SK-N-SH (cell line): ENCODE measurements around the gene GDA. TPM values are rescaled to one million over a fixed set of nuclear protein-coding genes. Genes with fewer than 3 reads are reported as not detected.

Source experiments
- CTCF ChIA-PET: fragments of 300-600, 350-600 bp; formaldehyde crosslinking; extraction: SDS; loops from one replicate; lab custom pipeline; 2021; lab: Yijun Ruan, JAX
- POLR2A ChIA-PET: fragments of 350-600 bp; sonication (Branson Sonifier 250); formaldehyde crosslinking; extraction: SDS; loops from one replicate; lab custom pipeline; 2020; ENCODE audit warnings: antibody characterized with exemption, inconsistent platforms; lab: Yijun Ruan, JAX
- DNase-seq: peaks from one replicate; pipeline ENCODE4 v3.0.0; 2012
- H2AFZ ChIP-seq: fragments of 200-600 bp; sonication (generic); 2 replicates; pipeline ENCODE4 v1.8.1; 2016; ENCODE audit warnings: antibody characterized with exemption, mild to moderate bottlenecking, low read depth
- H3F3A ChIP-seq: fragments of 200-600 bp; sonication (generic); replicated peaks from 2 replicates; pipeline ENCODE3; 2016; ENCODE audit warnings: antibody characterized with exemption, mild to moderate bottlenecking; ENCODE audit not compliant: insufficient read depth
- H3K27ac ChIP-seq, 2 experiments: fragments of 200-500 bp in 1 of 2; fragments of 200-600 bp in 1 of 2; sonication (Bioruptor generic) in 1 of 2; sonication (generic), shearing (Covaris generic) in 1 of 2; 2 replicates each; pipeline versions ENCODE4 v1.5.1 to v1.6.1; 2014 to 2016; ENCODE audit warnings: low read depth in 2 of 2, inconsistent platforms in 1 of 2, low read length in 1 of 2, mild to moderate bottlenecking in 1 of 2, mixed read lengths in 1 of 2
- H3K27me3 ChIP-seq: fragments of 200-600 bp; sonication (generic), shearing (Covaris generic); 2 replicates; pipeline ENCODE4 v1.6.1; 2016; ENCODE audit warnings: mixed run types; ENCODE audit not compliant: insufficient read depth
- H3K36me3 ChIP-seq, 2 experiments: fragments of 200-500 bp in 1 of 2; fragments of 200-600 bp in 1 of 2; sonication (Bioruptor generic) in 1 of 2; sonication (generic) in 1 of 2; replicated peaks in 1 of 2; 2 replicates each; pipeline versions ENCODE3 to v1.5.1; 2014 to 2016; ENCODE audit warnings: low read length in 1 of 2, mild to moderate bottlenecking in 1 of 2; ENCODE audit not compliant: insufficient read depth in 2 of 2, control insufficient read depth in 1 of 2
- H3K4me1 ChIP-seq, 2 experiments: fragments of 200-500 bp in 1 of 2; fragments of 200-600 bp in 1 of 2; sonication (Bioruptor generic) in 1 of 2; sonication (generic), shearing (Covaris generic) in 1 of 2; 2 replicates each; pipeline versions ENCODE4 v1.5.1 to v1.6.1; 2014 to 2016; ENCODE audit warnings: low read depth in 1 of 2, low read length in 1 of 2, mixed run types in 1 of 2; ENCODE audit not compliant: insufficient read depth in 2 of 2, control insufficient read depth in 1 of 2
- H3K4me2 ChIP-seq: fragments of 200-600 bp; sonication (generic), shearing (Covaris generic); 2 replicates; pipeline ENCODE4 v1.6.1; 2017; ENCODE audit warnings: mixed run types
- H3K4me3 ChIP-seq, 2 experiments: fragments of 200-500 bp in 1 of 2; fragments of 200-600 bp in 1 of 2; sonication (Bioruptor generic) in 1 of 2; sonication (generic), shearing (Covaris generic) in 1 of 2; 2 replicates each; pipeline versions ENCODE4 v1.5.1 to v1.8.1; 2014 to 2016; ENCODE audit warnings: low read depth in 2 of 2, inconsistent platforms in 1 of 2, low read length in 1 of 2, mild to moderate bottlenecking in 1 of 2, mixed read lengths in 1 of 2, moderate library complexity in 1 of 2
- H3K79me2 ChIP-seq: fragments of 200-600 bp; sonication (generic); 2 replicates; pipeline ENCODE4 v1.8.1; 2017; ENCODE audit warnings: mild to moderate bottlenecking; ENCODE audit not compliant: insufficient read depth
- H3K9ac ChIP-seq: fragments of 200-600 bp; sonication (generic); 2 replicates; pipeline ENCODE4 v1.6.1; 2017; ENCODE audit warnings: mixed run types
- H3K9me2 ChIP-seq: fragments of 200-600 bp; sonication (generic); 2 replicates; pipeline ENCODE4 v1.6.1; 2017; ENCODE audit warnings: mixed run types
- H3K9me3 ChIP-seq: fragments of 200-600 bp; sonication (generic); 2 replicates; pipeline ENCODE4 v1.6.1; 2017; ENCODE audit warnings: mixed run types, mild to moderate bottlenecking, moderate library complexity
- H4K20me1 ChIP-seq: fragments of 200-600 bp; sonication (generic); 2 replicates; pipeline ENCODE4 v1.6.1; 2017; ENCODE audit warnings: mild to moderate bottlenecking, mixed run types; ENCODE audit not compliant: insufficient read depth
- CHD2 ChIP-seq: fragments of 150-350 bp; IDR thresholded peaks from 2 replicates; pipeline ENCODE4 v1.6.1; 2018; ENCODE audit warnings: low read length; ENCODE audit not compliant: partially characterized antibody
- ELF1 ChIP-seq: IDR thresholded peaks from 2 replicates; pipeline ENCODE4 v1.4.0; 2012
- EZH2phosphoT487 ChIP-seq: fragments of 200-600 bp; sonication (generic); IDR thresholded peaks from 2 replicates; pipeline ENCODE4 v1.6.1; 2017; ENCODE audit warnings: low read depth, mixed run types, mild to moderate bottlenecking, antibody characterized with exemption, moderate library complexity, borderline replicate concordance
- FOSL2 ChIP-seq: IDR thresholded peaks from 2 replicates; pipeline ENCODE4 v1.4.0; 2012; ENCODE audit warnings: low read depth, mild to moderate bottlenecking, moderate library complexity, borderline replicate concordance
- FOXJ3 ChIP-seq: sonication (generic); formaldehyde crosslinking; IDR thresholded peaks from 2 replicates; pipeline ENCODE4 v1.5.1; 2020; ENCODE audit warnings: mild to moderate bottlenecking, missing genetic modification reagents
- GABPA ChIP-seq: IDR thresholded peaks from 2 replicates; pipeline ENCODE4 v1.4.0; 2012; ENCODE audit warnings: low read depth, mild to moderate bottlenecking
- GATA2 ChIP-seq: sonication (generic); formaldehyde crosslinking; IDR thresholded peaks from 2 replicates; pipeline ENCODE4 v1.5.0; 2020; ENCODE audit warnings: mild to moderate bottlenecking, missing genetic modification reagents
- JUND ChIP-seq: IDR thresholded peaks from 2 replicates; pipeline ENCODE4 v1.4.0; 2012
- NRF1 ChIP-seq: IDR thresholded peaks from 2 replicates; pipeline ENCODE4 v1.6.1; 2012; ENCODE audit warnings: low read depth, mild to moderate bottlenecking, low read length
- POLR2AphosphoS5 ChIP-seq: IDR thresholded peaks from 2 replicates; pipeline ENCODE4 v1.6.1; 2012; ENCODE audit warnings: low read depth, low read length
- RAD21 ChIP-seq: IDR thresholded peaks from 2 replicates; pipeline ENCODE4 v1.6.1; 2012; ENCODE audit warnings: mild to moderate bottlenecking, low read length
- RCOR1 ChIP-seq: fragments of 150-350 bp; IDR thresholded peaks from 2 replicates; pipeline ENCODE4 v1.6.1; 2017; ENCODE audit warnings: antibody characterized with exemption, low read length
- RXRA ChIP-seq: IDR thresholded peaks from 2 replicates; pipeline ENCODE4 v1.4.0; 2012; ENCODE audit warnings: low read depth, mild to moderate bottlenecking, borderline replicate concordance
- SIN3A ChIP-seq: IDR thresholded peaks from 2 replicates; pipeline ENCODE4 v1.6.1; 2012; ENCODE audit warnings: low read depth, mild to moderate bottlenecking, low read length, moderate library complexity, borderline replicate concordance
- SMC3 ChIP-seq: IDR thresholded peaks from 2 replicates; pipeline ENCODE4 v1.6.1; 2012; ENCODE audit warnings: low read depth, low read length, improper control_type of control experiment
- TCF12 ChIP-seq: IDR thresholded peaks from 2 replicates; pipeline ENCODE4 v1.4.0; 2012
- YY1 ChIP-seq: IDR thresholded peaks from 2 replicates; pipeline ENCODE4 v1.4.0; 2012; ENCODE audit warnings: low read depth, mild to moderate bottlenecking
- WGBS: methylation state at CpG from one replicate; pipeline ENCODE4 v1.1.6; 2017; ENCODE audit warnings: low lambda C conversion rate; 5-methylcytosine and 5-hydroxymethylcytosine counted together
- polyA plus RNA-seq, 3 experiments: library from polyadenylated mRNA; depleted of rRNA; stranded (reverse); fragments of >200 nt; gene quantifications; 2 replicates each; pipeline ENCODE4 v1.2.3, GENCODE V29; 2012
- TF ChIP-seq, protein P1 (sequence below): IDR thresholded peaks from 2 replicates; pipeline ENCODE4 v1.4.0; 2012; ENCODE audit warnings: low read depth, borderline replicate concordance
- TF ChIP-seq, protein P2 (sequence below): fragments of 200-600 bp; sonication (generic); IDR thresholded peaks from 2 replicates; pipeline ENCODE4 v1.6.1; 2017; ENCODE audit warnings: antibody characterized with exemption, mild to moderate bottlenecking, moderate library complexity
- TF ChIP-seq, protein P3 (sequence below): IDR thresholded peaks from 2 replicates; pipeline ENCODE4 v1.6.1; 2012; ENCODE audit warnings: mild to moderate bottlenecking, low read depth, low read length, moderate library complexity
- TF ChIP-seq, protein P4 (sequence below): fragments of 150-350 bp; IDR thresholded peaks from 2 replicates; pipeline ENCODE4 v1.6.1; 2017; ENCODE audit warnings: antibody characterized with exemption, low read length, low read depth, borderline replicate concordance
- TF ChIP-seq, protein P5 (sequence below): fragments of 150-350 bp; IDR thresholded peaks from 2 replicates; pipeline ENCODE4 v1.6.1; 2016; ENCODE audit warnings: mild to moderate bottlenecking, low read depth, low read length

Gene GDA
- polyA plus RNA-seq, 1 of the 3 experiments (the other 2 are of a cell fraction), result not detected

DNA sequence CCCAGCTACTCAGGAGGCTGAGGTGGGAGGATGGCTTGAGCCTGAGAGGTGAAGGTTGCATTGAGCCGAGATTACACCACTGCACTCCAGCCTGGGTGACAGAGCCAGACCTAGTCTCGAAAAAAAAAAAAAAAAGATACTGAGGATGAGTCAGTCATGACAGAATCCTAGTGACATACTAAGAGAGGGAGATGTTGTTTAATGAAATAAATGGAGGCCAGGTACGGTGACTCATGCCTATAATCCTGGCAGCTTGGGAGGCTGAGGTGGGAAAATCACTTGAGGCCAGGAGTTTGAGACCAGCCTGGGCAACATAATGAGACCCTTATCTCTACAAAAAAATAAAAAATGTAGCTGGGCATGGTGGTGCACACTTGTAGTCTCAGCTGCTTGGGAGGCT lies 108.6 kb downstream of the GDA start (continued):
- TF ChIP-seq, protein P1, sequence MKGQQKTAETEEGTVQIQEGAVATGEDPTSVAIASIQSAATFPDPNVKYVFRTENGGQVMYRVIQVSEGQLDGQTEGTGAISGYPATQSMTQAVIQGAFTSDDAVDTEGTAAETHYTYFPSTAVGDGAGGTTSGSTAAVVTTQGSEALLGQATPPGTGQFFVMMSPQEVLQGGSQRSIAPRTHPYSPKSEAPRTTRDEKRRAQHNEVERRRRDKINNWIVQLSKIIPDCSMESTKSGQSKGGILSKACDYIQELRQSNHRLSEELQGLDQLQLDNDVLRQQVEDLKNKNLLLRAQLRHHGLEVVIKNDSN, result no peak
- no peak for TF ChIP-seq NRF1
- TF ChIP-seq, protein P2, sequence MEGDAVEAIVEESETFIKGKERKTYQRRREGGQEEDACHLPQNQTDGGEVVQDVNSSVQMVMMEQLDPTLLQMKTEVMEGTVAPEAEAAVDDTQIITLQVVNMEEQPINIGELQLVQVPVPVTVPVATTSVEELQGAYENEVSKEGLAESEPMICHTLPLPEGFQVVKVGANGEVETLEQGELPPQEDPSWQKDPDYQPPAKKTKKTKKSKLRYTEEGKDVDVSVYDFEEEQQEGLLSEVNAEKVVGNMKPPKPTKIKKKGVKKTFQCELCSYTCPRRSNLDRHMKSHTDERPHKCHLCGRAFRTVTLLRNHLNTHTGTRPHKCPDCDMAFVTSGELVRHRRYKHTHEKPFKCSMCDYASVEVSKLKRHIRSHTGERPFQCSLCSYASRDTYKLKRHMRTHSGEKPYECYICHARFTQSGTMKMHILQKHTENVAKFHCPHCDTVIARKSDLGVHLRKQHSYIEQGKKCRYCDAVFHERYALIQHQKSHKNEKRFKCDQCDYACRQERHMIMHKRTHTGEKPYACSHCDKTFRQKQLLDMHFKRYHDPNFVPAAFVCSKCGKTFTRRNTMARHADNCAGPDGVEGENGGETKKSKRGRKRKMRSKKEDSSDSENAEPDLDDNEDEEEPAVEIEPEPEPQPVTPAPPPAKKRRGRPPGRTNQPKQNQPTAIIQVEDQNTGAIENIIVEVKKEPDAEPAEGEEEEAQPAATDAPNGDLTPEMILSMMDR, result no peak

DNA sequence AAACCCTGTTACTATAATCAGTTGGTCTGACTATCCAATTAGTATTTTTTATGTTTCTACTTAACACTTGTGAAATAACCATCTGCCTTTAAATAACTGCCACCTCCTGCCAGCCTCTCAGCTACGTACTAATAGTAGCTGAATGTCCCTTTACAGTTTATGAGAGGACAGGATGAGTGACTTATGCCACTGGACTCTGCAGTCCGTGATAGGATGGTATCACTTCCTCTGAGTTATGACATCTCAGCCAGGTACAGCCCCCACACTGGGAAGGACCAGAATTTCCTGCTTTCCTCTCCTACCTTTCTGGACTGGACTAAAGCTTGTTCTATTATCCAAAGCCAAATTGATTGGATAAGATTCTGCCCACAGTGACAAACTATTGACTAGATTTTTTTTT lies 112.8 kb downstream of the GDA start:
- TF ChIP-seq CHD2, result no peak
- TF ChIP-seq, protein P3, sequence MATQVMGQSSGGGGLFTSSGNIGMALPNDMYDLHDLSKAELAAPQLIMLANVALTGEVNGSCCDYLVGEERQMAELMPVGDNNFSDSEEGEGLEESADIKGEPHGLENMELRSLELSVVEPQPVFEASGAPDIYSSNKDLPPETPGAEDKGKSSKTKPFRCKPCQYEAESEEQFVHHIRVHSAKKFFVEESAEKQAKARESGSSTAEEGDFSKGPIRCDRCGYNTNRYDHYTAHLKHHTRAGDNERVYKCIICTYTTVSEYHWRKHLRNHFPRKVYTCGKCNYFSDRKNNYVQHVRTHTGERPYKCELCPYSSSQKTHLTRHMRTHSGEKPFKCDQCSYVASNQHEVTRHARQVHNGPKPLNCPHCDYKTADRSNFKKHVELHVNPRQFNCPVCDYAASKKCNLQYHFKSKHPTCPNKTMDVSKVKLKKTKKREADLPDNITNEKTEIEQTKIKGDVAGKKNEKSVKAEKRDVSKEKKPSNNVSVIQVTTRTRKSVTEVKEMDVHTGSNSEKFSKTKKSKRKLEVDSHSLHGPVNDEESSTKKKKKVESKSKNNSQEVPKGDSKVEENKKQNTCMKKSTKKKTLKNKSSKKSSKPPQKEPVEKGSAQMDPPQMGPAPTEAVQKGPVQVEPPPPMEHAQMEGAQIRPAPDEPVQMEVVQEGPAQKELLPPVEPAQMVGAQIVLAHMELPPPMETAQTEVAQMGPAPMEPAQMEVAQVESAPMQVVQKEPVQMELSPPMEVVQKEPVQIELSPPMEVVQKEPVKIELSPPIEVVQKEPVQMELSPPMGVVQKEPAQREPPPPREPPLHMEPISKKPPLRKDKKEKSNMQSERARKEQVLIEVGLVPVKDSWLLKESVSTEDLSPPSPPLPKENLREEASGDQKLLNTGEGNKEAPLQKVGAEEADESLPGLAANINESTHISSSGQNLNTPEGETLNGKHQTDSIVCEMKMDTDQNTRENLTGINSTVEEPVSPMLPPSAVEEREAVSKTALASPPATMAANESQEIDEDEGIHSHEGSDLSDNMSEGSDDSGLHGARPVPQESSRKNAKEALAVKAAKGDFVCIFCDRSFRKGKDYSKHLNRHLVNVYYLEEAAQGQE, result no peak
- TF ChIP-seq POLR2AphosphoS5, result no peak
- TF ChIP-seq GATA2 (CRISPR knock-in tag), result no peak
- no peak for TF ChIP-seq GABPA
- no peak for TF ChIP-seq FOSL2
- TF ChIP-seq SIN3A, result no peak
- TF ChIP-seq EZH2phosphoT487, result no peak
- no peak for TF ChIP-seq RXRA
- TF ChIP-seq SMC3, result no peak
- TF ChIP-seq, protein P4, sequence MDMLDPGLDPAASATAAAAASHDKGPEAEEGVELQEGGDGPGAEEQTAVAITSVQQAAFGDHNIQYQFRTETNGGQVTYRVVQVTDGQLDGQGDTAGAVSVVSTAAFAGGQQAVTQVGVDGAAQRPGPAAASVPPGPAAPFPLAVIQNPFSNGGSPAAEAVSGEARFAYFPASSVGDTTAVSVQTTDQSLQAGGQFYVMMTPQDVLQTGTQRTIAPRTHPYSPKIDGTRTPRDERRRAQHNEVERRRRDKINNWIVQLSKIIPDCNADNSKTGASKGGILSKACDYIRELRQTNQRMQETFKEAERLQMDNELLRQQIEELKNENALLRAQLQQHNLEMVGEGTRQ, result no peak
- TF ChIP-seq, protein P1, result no peak
- TF ChIP-seq RCOR1, result no peak
- no peak for TF ChIP-seq JUND
- TF ChIP-seq YY1, result no peak
- TF ChIP-seq TCF12, result no peak
- TF ChIP-seq RAD21, result no peak
- TF ChIP-seq FOXJ3, result no peak
- TF ChIP-seq, protein P5, sequence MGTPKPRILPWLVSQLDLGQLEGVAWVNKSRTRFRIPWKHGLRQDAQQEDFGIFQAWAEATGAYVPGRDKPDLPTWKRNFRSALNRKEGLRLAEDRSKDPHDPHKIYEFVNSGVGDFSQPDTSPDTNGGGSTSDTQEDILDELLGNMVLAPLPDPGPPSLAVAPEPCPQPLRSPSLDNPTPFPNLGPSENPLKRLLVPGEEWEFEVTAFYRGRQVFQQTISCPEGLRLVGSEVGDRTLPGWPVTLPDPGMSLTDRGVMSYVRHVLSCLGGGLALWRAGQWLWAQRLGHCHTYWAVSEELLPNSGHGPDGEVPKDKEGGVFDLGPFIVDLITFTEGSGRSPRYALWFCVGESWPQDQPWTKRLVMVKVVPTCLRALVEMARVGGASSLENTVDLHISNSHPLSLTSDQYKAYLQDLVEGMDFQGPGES, result no peak
- TF ChIP-seq ELF1, result no peak
- DNase-seq, result no peak
- no peaks in the 10 kb centered on the region for H3K36me3 ChIP-seq
- H3F3A ChIP-seq, result no peaks in the 10 kb centered on the region
- H3K9me2 ChIP-seq, result no peaks in the 10 kb centered on the region
- no peaks in the 10 kb centered on the region for H4K20me1 ChIP-seq
- H3K79me2 ChIP-seq, result no peaks in the 10 kb centered on the region
- H3K4me2 ChIP-seq, result no peak overlapping the region
- ChIA-PET POLR2A (no interaction called here), CTCF (interaction anchor here (0.6 to 1.5 kb wide), 4 partner anchors 10 to 647 kb away, joined by 3 to 8 read pairs (median 3); no protein-coding TSS in a partner anchor)
- H3K9me3 ChIP-seq, result no peaks in the 10 kb centered on the region
- H3K4me1 ChIP-seq, result no peaks in the 10 kb centered on the region
- H3K9ac ChIP-seq, result no peak overlapping the region
- no peak overlapping the region for H2AFZ ChIP-seq
- H3K27me3 ChIP-seq, result peaks cover 1% of the 10 kb centered on the region; the same call in 1 of the 2 replicates
- no peak overlapping the region for H3K4me3 ChIP-seq
- H3K27ac ChIP-seq, result no peak overlapping the region
- 5% methylated on average over 2 of the region's 2 CpGs for WGBS
